Measurements from ENCODE around the gene LHFPL4.

Gene LHFPL4

GRCh38 chr3:9480265-9480664 is 73.4 kb downstream of the LHFPL4 start:
- TF ChIP-seq Cebpa-rat (IDR thresholded peaks at IDR 0.05), result no peak
- Histone ChIP-seq H3K4me2 (no peak overlapping the region), H3K4me3 (no peak overlapping the region), H3K4me1 (no peaks in the 10 kb centered on the region), H3K9ac (no peak overlapping the region), H4K20me1 (peaks cover 10% of the 10 kb centered on the region; the same call in 1 of the 2 replicates), H3K36me3 (peaks cover 90% of the 10 kb centered on the region), H3K9me3 (no peaks in the 10 kb centered on the region), H3K27ac (no peak overlapping the region), H3K27me3 (no peaks in the 10 kb centered on the region)

DNA sequence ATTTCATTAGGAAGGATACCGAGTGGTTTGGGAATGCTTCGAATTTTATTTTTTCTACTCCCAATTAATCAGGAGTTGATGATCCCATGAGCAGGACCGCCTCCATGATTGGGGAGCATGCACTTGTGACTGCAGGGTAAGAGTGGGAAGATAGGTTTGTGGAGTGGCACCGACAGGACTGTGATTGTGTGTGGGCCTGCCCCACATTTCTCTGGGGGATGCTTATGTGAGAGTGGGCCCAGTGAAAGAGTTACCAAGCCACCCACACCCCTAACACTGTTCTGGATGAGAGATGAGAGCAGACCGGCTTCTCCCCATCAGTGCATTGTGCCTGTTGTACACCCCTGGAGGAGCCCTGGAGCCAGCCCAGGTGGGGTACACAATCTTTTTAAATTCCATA is 76.7 kb downstream of the LHFPL4 start:
- Histone ChIP-seq H3K4me2 (no peak overlapping the region), H4K20me1 (peaks cover 39% of the 10 kb centered on the region), H3K4me1 (no peaks in the 10 kb centered on the region), H3K27me3 (no peaks in the 10 kb centered on the region), H3K4me3 (no peak overlapping the region), H3K9ac (no peak overlapping the region), H3K27ac (no peak overlapping the region), H3K36me3 (peaks cover 97% of the 10 kb centered on the region), H3K9me3 (no peaks in the 10 kb centered on the region)
- TF ChIP-seq Cebpa-rat (IDR thresholded peaks at IDR 0.05), result no peak

DNA sequence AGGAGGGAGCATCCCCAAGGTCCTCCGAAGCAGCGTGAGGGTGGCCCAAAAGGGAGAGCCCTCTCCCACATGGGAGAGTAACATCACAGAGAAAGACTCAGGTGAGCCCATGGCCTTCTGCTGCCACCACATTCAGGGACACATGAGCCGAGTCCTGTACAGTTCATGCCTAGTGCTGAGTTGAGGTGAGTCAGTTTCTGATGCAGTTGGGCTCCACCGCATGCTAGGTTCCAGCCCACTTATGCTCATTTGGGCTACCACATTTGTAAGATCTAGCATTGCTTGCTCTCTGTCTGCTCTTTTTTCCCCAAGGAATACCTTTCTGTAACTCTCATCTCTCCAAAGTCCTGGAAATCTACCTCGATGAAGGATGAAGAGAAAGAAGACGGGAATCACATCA is 79.1 kb downstream of the LHFPL4 start:
- H3K4me2 ChIP-seq, result no peak overlapping the region
- H3K36me3 ChIP-seq, result peaks cover 99% of the 10 kb centered on the region
- H4K20me1 ChIP-seq, result peaks cover 64% of the 10 kb centered on the region
- H3K4me3 ChIP-seq, result no peak overlapping the region
- H3K27ac ChIP-seq, result no peak overlapping the region
- no peak for TF ChIP-seq Cebpa-rat (IDR thresholded peaks at IDR 0.05)
- no peaks in the 10 kb centered on the region for H3K9me3 ChIP-seq
- H3K27me3 ChIP-seq, result no peaks in the 10 kb centered on the region
- no peaks in the 10 kb centered on the region for H3K4me1 ChIP-seq
- no peak overlapping the region for H3K9ac ChIP-seq

DNA sequence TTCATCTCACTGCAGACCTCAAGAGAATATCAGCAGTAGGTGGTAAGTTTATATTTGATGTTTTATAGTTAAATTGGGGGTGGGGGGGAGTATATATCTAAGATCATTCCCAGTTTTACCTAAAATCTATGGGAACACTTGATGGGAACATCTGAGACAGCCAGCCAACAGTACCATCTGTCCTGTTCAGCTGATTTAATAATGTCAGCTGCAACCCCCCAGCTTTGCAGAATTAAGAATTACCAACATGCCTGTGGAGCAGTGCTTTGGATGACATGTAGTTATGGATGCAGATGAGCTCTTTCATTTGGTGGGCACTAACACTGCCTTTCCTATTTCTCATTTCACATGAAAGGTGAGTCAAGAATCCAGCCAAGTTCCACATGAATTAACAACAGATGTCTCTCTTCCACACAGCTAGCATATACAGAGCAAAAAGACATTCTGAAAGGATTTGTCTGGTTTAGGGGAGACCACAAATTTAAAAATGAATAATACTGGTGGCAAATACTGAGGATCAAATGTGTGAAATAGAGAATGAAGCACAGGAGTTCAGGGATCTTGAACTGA is 80.0 kb downstream of the LHFPL4 start:
- no peak overlapping the region for H3K4me3 ChIP-seq
- H4K20me1 ChIP-seq, result peaks cover 71% of the 10 kb centered on the region
- no peak overlapping the region for H3K9ac ChIP-seq
- no peaks in the 10 kb centered on the region for H3K4me1 ChIP-seq
- no peak for TF ChIP-seq Cebpa-rat (IDR thresholded peaks at IDR 0.05)
- peaks cover 99% of the 10 kb centered on the region for H3K36me3 ChIP-seq
- no peaks in the 10 kb centered on the region for H3K9me3 ChIP-seq
- no peak overlapping the region for H3K4me2 ChIP-seq
- no peak overlapping the region for H3K27ac ChIP-seq
- H3K27me3 ChIP-seq, result no peaks in the 10 kb centered on the region

DNA sequence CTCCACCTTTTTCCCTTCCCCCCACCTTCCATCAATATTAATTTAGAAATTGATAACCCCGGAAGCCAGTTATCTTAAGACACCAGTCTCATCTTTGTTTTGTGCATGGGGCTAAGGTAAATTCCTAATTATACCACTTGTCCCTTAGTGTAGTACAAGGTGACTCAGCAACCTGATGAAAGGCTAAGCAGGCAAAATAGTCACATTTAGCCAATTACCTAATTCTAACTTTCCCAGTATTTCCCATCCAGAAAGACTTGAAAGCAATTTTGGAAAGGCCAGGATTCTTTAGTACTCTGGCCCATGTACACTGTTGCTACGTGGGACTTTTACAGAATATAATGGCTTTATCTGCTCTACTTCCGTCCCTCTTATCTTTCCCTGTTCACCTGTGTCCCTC is 83.6 kb downstream of the LHFPL4 start:
- H3K9ac ChIP-seq, result no peak overlapping the region
- H4K20me1 ChIP-seq, result peaks cover 74% of the 10 kb centered on the region
- no peak overlapping the region for H3K4me3 ChIP-seq
- H3K4me1 ChIP-seq, result no peaks in the 10 kb centered on the region
- no peak overlapping the region for H3K27ac ChIP-seq
- no peaks in the 10 kb centered on the region for H3K9me3 ChIP-seq
- no peak for TF ChIP-seq Cebpa-rat (IDR thresholded peaks at IDR 0.05)
- H3K36me3 ChIP-seq, result peaks cover 100% of the 10 kb centered on the region
- H3K27me3 ChIP-seq, result no peaks in the 10 kb centered on the region
- H3K4me2 ChIP-seq, result no peak overlapping the region

DNA sequence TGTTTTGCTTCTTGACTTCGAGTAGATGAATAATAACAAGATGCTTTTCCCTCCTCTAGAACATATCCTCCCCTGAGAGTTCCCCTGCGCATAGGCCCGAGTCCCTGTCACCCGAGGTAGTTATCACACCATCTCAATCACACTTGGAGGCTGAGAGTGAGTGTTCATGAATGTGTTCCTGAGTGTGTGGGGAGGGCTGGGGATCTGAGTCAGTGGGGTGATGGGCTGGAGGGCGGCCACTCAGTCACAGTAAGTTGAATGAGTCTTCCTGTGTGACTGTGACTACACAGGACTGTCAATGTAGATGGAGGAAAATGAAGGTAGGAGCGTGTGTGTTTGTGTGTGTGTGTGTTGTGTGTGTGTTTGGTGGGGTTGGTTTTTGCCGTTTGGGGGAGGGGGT is 85.2 kb downstream of the LHFPL4 start:
- H3K36me3 ChIP-seq, result peaks cover 100% of the 10 kb centered on the region
- no peak overlapping the region for H3K27ac ChIP-seq
- H3K4me1 ChIP-seq, result no peaks in the 10 kb centered on the region
- no peak overlapping the region for H3K4me3 ChIP-seq
- H4K20me1 ChIP-seq, result peaks cover 72% of the 10 kb centered on the region
- TF ChIP-seq Cebpa-rat (IDR thresholded peaks at IDR 0.05), result no peak
- no peaks in the 10 kb centered on the region for H3K9me3 ChIP-seq
- no peak overlapping the region for H3K9ac ChIP-seq
- H3K4me2 ChIP-seq, result no peak overlapping the region
- no peaks in the 10 kb centered on the region for H3K27me3 ChIP-seq

GRCh38 chr3:9467451-9467850 is 86.2 kb downstream of the LHFPL4 start:
- H3K4me2 ChIP-seq, result no peak overlapping the region
- H3K27me3 ChIP-seq, result no peaks in the 10 kb centered on the region
- peaks cover 100% of the 10 kb centered on the region for H3K36me3 ChIP-seq
- no peak overlapping the region for H3K27ac ChIP-seq
- H4K20me1 ChIP-seq, result peaks cover 63% of the 10 kb centered on the region
- TF ChIP-seq Cebpa-rat (IDR thresholded peaks at IDR 0.05), result no peak
- no peaks in the 10 kb centered on the region for H3K4me1 ChIP-seq
- H3K4me3 ChIP-seq, result no peak overlapping the region
- no peak overlapping the region for H3K9ac ChIP-seq
- H3K9me3 ChIP-seq, result no peaks in the 10 kb centered on the region

- Histone ChIP-seq H3K9ac (no peak overlapping the region), H3K4me1 (no peaks in the 10 kb centered on the region), H3K4me2 (no peak overlapping the region), H3K27ac (no peak overlapping the region), H3K27me3 (no peaks in the 10 kb centered on the region), H3K9me3 (no peaks in the 10 kb centered on the region), H3K4me3 (no peak overlapping the region), H3K36me3 (peaks cover 88% of the 10 kb centered on the region), H4K20me1 (peaks cover 32% of the 10 kb centered on the region; the same call in 1 of the 2 replicates)
- no peak for TF ChIP-seq Cebpa-rat (IDR thresholded peaks at IDR 0.05)
Measured at GRCh38 chr3:9455596-9456131, 98.0 kb downstream of the LHFPL4 start.

DNA sequence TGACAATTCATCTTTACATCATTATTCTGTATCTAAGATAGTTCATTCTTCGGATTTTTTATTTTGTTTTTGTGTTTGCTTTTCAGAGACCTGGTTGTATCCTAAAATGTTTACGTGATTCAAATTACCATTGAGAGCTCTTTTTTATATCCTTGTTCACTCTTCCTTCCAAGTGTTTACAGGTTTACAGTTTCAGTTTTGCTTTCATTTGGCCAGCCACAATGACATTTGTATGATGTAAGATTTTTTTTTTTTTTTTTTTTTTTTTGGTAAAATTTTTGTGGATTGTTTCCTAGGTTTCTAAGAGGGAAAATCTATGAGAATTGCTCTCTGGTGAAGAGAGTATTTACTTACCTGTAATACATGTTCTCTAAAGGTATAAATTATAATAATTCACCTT is 101.2 kb downstream of the LHFPL4 start:
- Histone ChIP-seq H3K9me3 (no peaks in the 10 kb centered on the region), H3K36me3 (peaks cover 97% of the 10 kb centered on the region), H3K27ac (no peak overlapping the region), H3K9ac (no peak overlapping the region), H3K4me3 (no peak overlapping the region), H4K20me1 (peaks cover 56% of the 10 kb centered on the region), H3K4me1 (no peaks in the 10 kb centered on the region), H3K4me2 (no peak overlapping the region), H3K27me3 (no peaks in the 10 kb centered on the region)
- TF ChIP-seq Cebpa-rat (IDR thresholded peaks at IDR 0.05), result no peak

- H3K9me3 ChIP-seq, result no peaks in the 10 kb centered on the region
- no peak overlapping the region for H3K4me2 ChIP-seq
- no peaks in the 10 kb centered on the region for H3K4me1 ChIP-seq
- H3K4me3 ChIP-seq, result no peak overlapping the region
- no peak overlapping the region for H3K27ac ChIP-seq
- no peak for TF ChIP-seq Cebpa-rat (IDR thresholded peaks at IDR 0.05)
- H3K9ac ChIP-seq, result no peak overlapping the region
- peaks cover 58% of the 10 kb centered on the region for H4K20me1 ChIP-seq
- H3K36me3 ChIP-seq, result peaks cover 98% of the 10 kb centered on the region
- H3K27me3 ChIP-seq, result no peaks in the 10 kb centered on the region
Measured at GRCh38 chr3:9450991-9451390, 102.6 kb downstream of the LHFPL4 start.

DNA sequence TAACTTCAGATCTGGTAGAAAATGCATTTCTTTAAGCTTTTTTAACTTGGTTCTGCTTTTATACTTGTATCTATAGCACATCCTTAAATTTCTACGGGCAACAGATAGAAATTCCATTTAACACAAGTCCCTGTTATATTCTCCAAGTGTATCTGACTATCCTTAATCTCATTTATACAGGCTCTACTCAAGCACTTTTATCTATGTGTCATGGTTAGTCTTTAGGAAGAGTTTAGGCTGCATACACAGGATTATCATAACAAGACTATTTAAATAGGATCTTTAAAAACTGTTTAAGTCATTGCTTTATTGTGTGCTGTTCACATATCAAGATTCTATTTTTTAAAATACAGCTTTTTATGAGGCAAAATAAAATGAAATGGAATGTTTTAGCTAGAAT is 103.5 kb downstream of the LHFPL4 start:
- H3K4me1 ChIP-seq, result no peaks in the 10 kb centered on the region
- no peak overlapping the region for H3K9ac ChIP-seq
- H3K36me3 ChIP-seq, result peaks cover 99% of the 10 kb centered on the region
- no peaks in the 10 kb centered on the region for H3K9me3 ChIP-seq
- H4K20me1 ChIP-seq, result peaks cover 64% of the 10 kb centered on the region
- no peak overlapping the region for H3K4me2 ChIP-seq
- no peak for TF ChIP-seq Cebpa-rat (IDR thresholded peaks at IDR 0.05)
- H3K27me3 ChIP-seq, result no peaks in the 10 kb centered on the region
- no peak overlapping the region for H3K27ac ChIP-seq
- H3K4me3 ChIP-seq, result no peak overlapping the region

Data from BLaER1 (cell line).